Measurements from ENCODE around the gene ROS1.

ROS1 gene

GRCh38 chr6:117414770-117415169 is 11.0 kb downstream of the ROS1 start:
- DNase-seq (ENCODE audit: low spot score), result no peak
- TF ChIP-seq, protein P1, sequence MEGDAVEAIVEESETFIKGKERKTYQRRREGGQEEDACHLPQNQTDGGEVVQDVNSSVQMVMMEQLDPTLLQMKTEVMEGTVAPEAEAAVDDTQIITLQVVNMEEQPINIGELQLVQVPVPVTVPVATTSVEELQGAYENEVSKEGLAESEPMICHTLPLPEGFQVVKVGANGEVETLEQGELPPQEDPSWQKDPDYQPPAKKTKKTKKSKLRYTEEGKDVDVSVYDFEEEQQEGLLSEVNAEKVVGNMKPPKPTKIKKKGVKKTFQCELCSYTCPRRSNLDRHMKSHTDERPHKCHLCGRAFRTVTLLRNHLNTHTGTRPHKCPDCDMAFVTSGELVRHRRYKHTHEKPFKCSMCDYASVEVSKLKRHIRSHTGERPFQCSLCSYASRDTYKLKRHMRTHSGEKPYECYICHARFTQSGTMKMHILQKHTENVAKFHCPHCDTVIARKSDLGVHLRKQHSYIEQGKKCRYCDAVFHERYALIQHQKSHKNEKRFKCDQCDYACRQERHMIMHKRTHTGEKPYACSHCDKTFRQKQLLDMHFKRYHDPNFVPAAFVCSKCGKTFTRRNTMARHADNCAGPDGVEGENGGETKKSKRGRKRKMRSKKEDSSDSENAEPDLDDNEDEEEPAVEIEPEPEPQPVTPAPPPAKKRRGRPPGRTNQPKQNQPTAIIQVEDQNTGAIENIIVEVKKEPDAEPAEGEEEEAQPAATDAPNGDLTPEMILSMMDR (IDR thresholded peaks at IDR 0.05; ENCODE audit: borderline replicate concordance, control extremely low read depth, extremely low read depth, insufficient read depth, missing control alignments), result no peak

GRCh38 chr6:117411474-117411873 is 14.3 kb downstream of the ROS1 start:
- in situ Hi-C loops (cut with MboI; ENCODE audit: low sequenced_read_pairs, unreplicated experiment), result no loop called here
- TF ChIP-seq, protein P1 (IDR thresholded peaks at IDR 0.05; ENCODE audit: borderline replicate concordance, control extremely low read depth, extremely low read depth, insufficient read depth, missing control alignments), result no peak
- DNase-seq (ENCODE audit: low spot score), result no peak

More at GRCh38 chr6:117414770-117415169, 11.0 kb downstream of the ROS1 start:
- in situ Hi-C loops (cut with MboI; ENCODE audit: low sequenced_read_pairs, unreplicated experiment), result no loop called here

GRCh38 chr6:117409863-117410262 is 15.9 kb downstream of the ROS1 start:
- in situ Hi-C loops (cut with MboI; ENCODE audit: low sequenced_read_pairs, unreplicated experiment), result no loop called here
- DNase-seq (ENCODE audit: low spot score), result no peak
- TF ChIP-seq, protein P1 (IDR thresholded peaks at IDR 0.05; ENCODE audit: borderline replicate concordance, control extremely low read depth, extremely low read depth, insufficient read depth, missing control alignments), result no peak

- in situ Hi-C loops (cut with MboI; ENCODE audit: low sequenced_read_pairs, unreplicated experiment), result no loop called here
- TF ChIP-seq, protein P1 (IDR thresholded peaks at IDR 0.05; ENCODE audit: borderline replicate concordance, control extremely low read depth, extremely low read depth, insufficient read depth, missing control alignments), result no peak
- DNase-seq (ENCODE audit: low spot score), result no peak
These were observed 16.3 kb downstream of the ROS1 start for GRCh38 chr6:117409420-117409819.

DNA sequence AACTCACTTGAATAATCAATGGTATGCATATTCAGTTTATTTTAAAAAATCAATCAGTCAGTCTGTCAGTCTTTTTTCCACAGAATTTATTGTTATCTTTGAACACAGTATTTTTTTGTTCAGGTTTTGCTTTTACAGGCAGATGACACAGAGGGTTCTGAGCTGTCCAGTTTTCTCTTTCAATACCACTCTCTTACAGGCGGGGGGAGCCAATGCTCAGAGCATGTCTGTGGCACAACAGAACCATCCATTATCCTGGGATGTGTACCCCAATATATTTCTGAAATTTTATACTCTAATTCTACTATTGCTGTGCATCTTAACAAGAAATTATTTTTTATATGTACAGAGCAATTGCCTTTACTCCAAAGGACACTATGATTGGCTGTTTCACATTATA is 21.2 kb downstream of the ROS1 start:
- TF ChIP-seq, protein P1 (IDR thresholded peaks at IDR 0.05; ENCODE audit: borderline replicate concordance, control extremely low read depth, extremely low read depth, insufficient read depth, missing control alignments), result no peak
- no peak for DNase-seq (ENCODE audit: low spot score)
- in situ Hi-C loops (cut with MboI; ENCODE audit: low sequenced_read_pairs, unreplicated experiment), result no loop called here

DNA sequence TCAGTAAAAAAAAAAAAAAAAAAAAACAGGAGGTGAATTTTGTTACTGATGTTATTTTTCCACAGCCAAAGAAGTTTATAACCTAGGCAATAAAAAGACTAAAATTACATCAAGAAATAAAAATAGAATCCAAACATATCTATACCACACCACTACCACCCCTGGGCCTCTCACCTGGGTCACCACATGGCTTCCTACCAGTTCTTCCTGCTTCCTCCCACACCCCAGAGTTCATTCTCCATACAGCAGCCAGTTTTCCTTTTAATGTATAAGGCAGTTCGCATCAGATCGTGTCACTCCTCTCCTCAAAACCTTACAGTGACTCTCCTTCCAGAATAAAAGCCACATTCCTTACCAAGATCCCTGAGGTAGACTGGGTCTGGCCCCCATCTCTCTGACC is 23.9 kb downstream of the ROS1 start:
- TF ChIP-seq, protein P1 (IDR thresholded peaks at IDR 0.05; ENCODE audit: borderline replicate concordance, control extremely low read depth, extremely low read depth, insufficient read depth, missing control alignments), result no peak
- DNase-seq (ENCODE audit: low spot score), result no peak
- in situ Hi-C loops (cut with MboI; ENCODE audit: low sequenced_read_pairs, unreplicated experiment), result no loop called here

DNA sequence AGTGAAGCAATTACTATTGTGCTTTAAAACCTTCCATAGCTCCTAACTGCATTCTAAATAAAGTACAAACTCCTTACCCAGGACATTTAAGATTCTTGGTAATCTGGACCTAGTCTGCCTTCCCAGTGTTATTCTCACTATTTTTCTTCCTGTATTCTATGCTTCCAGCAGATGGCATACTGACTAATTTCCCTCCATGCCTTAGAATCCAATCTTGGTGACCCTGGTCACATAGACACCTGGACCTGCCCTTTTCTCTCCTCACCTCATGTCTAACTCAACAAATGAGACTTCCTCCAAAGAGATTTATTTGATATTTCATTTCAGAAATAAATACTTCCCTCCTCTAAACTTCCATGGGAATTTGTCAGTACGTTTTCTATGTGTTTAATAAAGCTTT is 25.8 kb downstream of the ROS1 start:
- DNase-seq (ENCODE audit: low spot score), result no peak
- in situ Hi-C loops (cut with MboI; ENCODE audit: low sequenced_read_pairs, unreplicated experiment), result no loop called here
- TF ChIP-seq, protein P1 (IDR thresholded peaks at IDR 0.05; ENCODE audit: borderline replicate concordance, control extremely low read depth, extremely low read depth, insufficient read depth, missing control alignments), result peak; percentile 6
